Esophagus muscularis mucosa (tissue), 2 donors: ENCODE data around the gene TBC1D13.

Source experiments
- POLR2A ChIP-seq: fragments of 450-650 bp; IDR thresholded peaks from one replicate; pipeline ENCODE4 v1.6.1; 2017; ENCODE audit warnings: antibody characterized with exemption, moderate library complexity, mild to moderate bottlenecking, low read depth
- POLR2AphosphoS5 ChIP-seq, 2 donors: sonication (generic); formaldehyde crosslinking; IDR thresholded peaks; one replicate each; pipeline ENCODE4 v1.6.1; 2017; ENCODE audit warnings: antibody characterized with exemption in 2 of 2

DNA sequence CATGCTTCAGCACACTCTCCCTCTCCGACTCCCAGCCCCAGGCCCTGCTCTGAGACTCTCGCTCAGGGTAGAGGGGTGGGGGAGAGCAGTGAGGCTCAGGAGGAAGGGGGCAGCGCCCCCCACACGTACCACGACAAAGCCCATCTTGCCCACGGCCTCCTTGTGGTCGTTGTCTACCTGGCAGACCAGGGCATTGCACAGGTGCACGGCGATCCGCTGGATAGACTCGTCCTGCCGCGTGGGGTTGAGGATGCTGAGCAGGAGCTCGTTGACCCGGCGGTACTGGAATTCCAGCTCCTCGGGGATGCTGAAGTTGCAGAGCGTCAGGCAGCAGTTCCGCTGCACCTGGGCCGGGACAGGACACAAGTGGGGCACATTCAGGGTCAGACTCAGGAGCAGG is 44.7 kb upstream of the TBC1D13 start:
- no peak for TF ChIP-seq POLR2A
- no peak for TF ChIP-seq POLR2AphosphoS5 (IDR thresholded peaks at IDR 0.05)
